Body of pancreas (tissue), 4 donors: ENCODE results near the gene PPL.

Experiments
- CTCF ChIP-seq, 7 experiments: fragments of 450-650 bp in 4 of 7; fragments of 200-600 bp in 3 of 7; sonication (generic) in 3 of 7; IDR thresholded peaks; one replicate each; pipeline ENCODE4 v1.5.1; 2016 to 2019; ENCODE audit warnings: antibody characterized with exemption in 7 of 7
- POLR2A ChIP-seq, 3 donors: fragments of 450-650 bp; IDR thresholded peaks; one replicate each; pipeline ENCODE4 v1.6.1; 2016; ENCODE audit warnings: antibody characterized with exemption in 3 of 3, mild to moderate bottlenecking in 2 of 3

- TF ChIP-seq CTCF (IDR thresholded peaks at IDR 0.05), result no peak
- no peak for TF ChIP-seq POLR2A (IDR thresholded peaks at IDR 0.05)
These were observed 60.1 kb downstream of the PPL start for GRCh38 chr16:4876646-4877379.
